Caco-2 (cell line): ENCODE data around the gene C1orf21. TPM values are rescaled to one million over a fixed set of nuclear protein-coding genes. Genes with fewer than 3 reads are reported as not detected.

Experiments used
- BruUV-seq: library from RNA; stranded (reverse); fragments of 400-500 nt; replicated peaks from 2 replicates; lab custom pipeline; 2021; lab: Mats Ljungman, UMichigan
- CTCF ChIA-PET: fragments of 300-600 bp; sonication (Branson Sonifier 250); formaldehyde crosslinking; loops from one replicate; lab custom pipeline; 2022; ENCODE audit warnings: antibody characterized with exemption; lab: Charles Lee
- POLR2A ChIA-PET: fragments of 300-600 bp; sonication (Branson Sonifier 250); formaldehyde crosslinking; loops from one replicate; lab custom pipeline; 2022; ENCODE audit warnings: antibody characterized with exemption; lab: Charles Lee
- DNase-seq, 2 experiments: peaks; one replicate each; pipeline versions ENCODE4 v3.0.0 to v3.0.0-alpha.2; 2020 to 2022
- H3K27me3 ChIP-seq: replicated peaks from 2 replicates; pipeline ENCODE4 v1.6.0; 2011; ENCODE audit warnings: low read length; ENCODE audit not compliant: control insufficient read depth, insufficient read depth
- H3K36me3 ChIP-seq: 2 replicates; pipeline ENCODE4 v1.5.1; 2011; ENCODE audit warnings: low read length; ENCODE audit not compliant: control insufficient read depth, insufficient read depth
- H3K4me1 ChIP-seq: fragments of 250-450 bp; sonication (Bioruptor Pico); 2 replicates; pipeline ENCODE4 v1.5.1; 2020; ENCODE audit warnings: mild to moderate bottlenecking
- H3K4me3 ChIP-seq: 2 replicates; pipeline ENCODE4 v1.5.1; 2011; ENCODE audit warnings: low read depth, mild to moderate bottlenecking, control low read depth, low read length
- H3K9me3 ChIP-seq: fragments of 250-450 bp; sonication (Bioruptor Pico); 2 replicates; pipeline ENCODE4 v1.5.1; 2020; ENCODE audit warnings: mild to moderate bottlenecking, moderate library complexity
- H3K27ac Mint-ChIP-seq: one replicate; pipeline ENCODE4 v1.8.0; 2022; ENCODE audit warnings: mixed read lengths; ENCODE audit not compliant: unreplicated experiment
- H3K27me3 Mint-ChIP-seq: one replicate; pipeline ENCODE4 v1.8.0; 2022; ENCODE audit warnings: mixed read lengths; ENCODE audit not compliant: insufficient read depth, unreplicated experiment
- H3K36me3 Mint-ChIP-seq: one replicate; pipeline ENCODE4 v1.8.0; 2022; ENCODE audit warnings: mild to moderate bottlenecking, mixed read lengths; ENCODE audit not compliant: insufficient read depth, unreplicated experiment
- H3K4me1 Mint-ChIP-seq: one replicate; pipeline ENCODE4 v1.8.0; 2022; ENCODE audit warnings: low read depth, mixed read lengths; ENCODE audit not compliant: unreplicated experiment
- H3K4me3 Mint-ChIP-seq: one replicate; pipeline ENCODE4 v1.8.0; 2022; ENCODE audit warnings: mild to moderate bottlenecking, moderate library complexity, mixed read lengths; ENCODE audit not compliant: unreplicated experiment
- H3K9me3 Mint-ChIP-seq: one replicate; pipeline ENCODE4 v1.8.0; 2022; ENCODE audit warnings: mixed read lengths; ENCODE audit not compliant: unreplicated experiment
- intact Hi-C: fragments of 100-400 bp; cut with micrococcal nuclease; formaldehyde crosslinking; loops from one replicate; pipeline ENCODE4 v1.10.0; 2022; ENCODE audit not compliant: unreplicated experiment
- total RNA-seq: library from RNA; stranded (reverse); gene quantifications from 2 replicates; pipeline ENCODE4 v1.2.3, GENCODE V29; 2022
- TF ChIP-seq, protein P1 (sequence below), 2 experiments: fragments of 200-600 bp in 1 of 2; IDR thresholded peaks; 1 replicate in 1 of 2; 2 replicates in 1 of 2; pipeline versions ENCODE4 v1.5.1 to v1.8.0; 2011 to 2022; ENCODE audit warnings: antibody characterized with exemption in 1 of 2, control low read depth in 1 of 2, inconsistent platforms in 1 of 2, low read depth in 1 of 2, low read length in 1 of 2, mild to moderate bottlenecking in 1 of 2, moderate library complexity in 1 of 2; ENCODE audit not compliant: insufficient read depth in 1 of 2, severe bottlenecking in 1 of 2, unreplicated experiment in 1 of 2

Gene C1orf21
- total RNA-seq, 1 experiment from 2014 or later: 0.82 TPM

DNA sequence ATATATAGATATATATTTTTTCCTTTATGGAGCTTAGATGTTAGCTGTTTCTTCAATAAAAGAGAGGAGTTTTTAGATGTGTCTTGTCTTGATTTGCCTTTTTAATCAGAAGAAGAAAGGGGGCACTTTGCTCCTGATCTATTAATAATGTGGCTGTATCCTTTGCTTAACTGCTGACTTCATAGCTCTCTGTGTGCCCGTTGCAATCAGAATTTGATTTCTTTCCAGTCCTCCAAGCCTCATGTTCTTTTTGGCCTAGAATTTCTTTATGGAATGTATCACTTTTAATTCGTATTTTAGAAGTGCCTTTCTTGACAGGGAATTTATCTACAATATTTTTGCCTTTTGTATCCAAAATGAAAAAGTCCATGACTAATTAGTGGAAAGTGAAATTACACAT lies 85.3 kb downstream of the C1orf21 start:
- no peaks in the 10 kb centered on the region for H3K9me3 Mint-ChIP-seq
- CTCF ChIA-PET: no interaction called here

DNA sequence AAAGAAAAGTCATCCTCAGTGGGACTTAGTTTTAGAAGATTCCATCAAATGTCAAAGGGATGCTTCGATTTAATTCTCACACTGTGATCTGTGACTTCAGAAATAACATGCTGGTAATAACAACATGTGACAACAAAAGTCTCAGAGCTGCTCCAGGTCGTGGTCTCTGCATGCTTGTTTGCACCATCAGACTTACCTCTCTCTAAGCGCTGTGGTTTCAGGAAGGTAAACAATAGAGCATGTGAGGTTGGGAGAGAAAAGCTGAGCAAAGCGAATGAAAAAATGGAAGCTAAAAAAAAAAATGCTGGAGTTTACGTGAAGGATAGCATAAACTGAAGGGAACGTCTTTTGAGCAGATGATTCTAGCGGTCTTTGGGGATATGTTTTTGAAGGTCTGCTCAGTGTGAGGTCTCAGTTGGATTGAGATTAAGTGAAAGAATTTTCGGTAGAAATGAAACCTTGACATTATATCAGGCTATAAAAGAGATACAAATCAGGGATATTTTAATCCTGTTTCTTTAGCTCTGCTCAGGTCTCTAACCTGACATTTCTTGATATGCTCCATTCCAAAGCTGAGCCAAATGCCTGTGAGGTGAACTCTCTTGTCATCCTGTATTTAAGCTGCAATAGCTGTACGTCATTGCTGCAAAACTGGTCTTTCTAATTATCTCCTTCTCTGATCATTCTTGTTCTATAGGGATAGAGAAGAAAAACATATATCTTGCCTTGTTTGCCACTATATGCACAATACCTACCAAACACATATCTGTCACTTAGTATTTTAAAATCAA lies 86.5 kb downstream of the C1orf21 start:
- H3K27ac Mint-ChIP-seq: no peak overlapping the region
- H3K36me3 ChIP-seq: no peaks in the 10 kb centered on the region
- H3K4me3 ChIP-seq: no peak overlapping the region
- intact Hi-C loops: no loop called here
- H3K9me3 Mint-ChIP-seq: no peaks in the 10 kb centered on the region
- POLR2A ChIA-PET: no interaction called here
- TF ChIP-seq, protein P1, sequence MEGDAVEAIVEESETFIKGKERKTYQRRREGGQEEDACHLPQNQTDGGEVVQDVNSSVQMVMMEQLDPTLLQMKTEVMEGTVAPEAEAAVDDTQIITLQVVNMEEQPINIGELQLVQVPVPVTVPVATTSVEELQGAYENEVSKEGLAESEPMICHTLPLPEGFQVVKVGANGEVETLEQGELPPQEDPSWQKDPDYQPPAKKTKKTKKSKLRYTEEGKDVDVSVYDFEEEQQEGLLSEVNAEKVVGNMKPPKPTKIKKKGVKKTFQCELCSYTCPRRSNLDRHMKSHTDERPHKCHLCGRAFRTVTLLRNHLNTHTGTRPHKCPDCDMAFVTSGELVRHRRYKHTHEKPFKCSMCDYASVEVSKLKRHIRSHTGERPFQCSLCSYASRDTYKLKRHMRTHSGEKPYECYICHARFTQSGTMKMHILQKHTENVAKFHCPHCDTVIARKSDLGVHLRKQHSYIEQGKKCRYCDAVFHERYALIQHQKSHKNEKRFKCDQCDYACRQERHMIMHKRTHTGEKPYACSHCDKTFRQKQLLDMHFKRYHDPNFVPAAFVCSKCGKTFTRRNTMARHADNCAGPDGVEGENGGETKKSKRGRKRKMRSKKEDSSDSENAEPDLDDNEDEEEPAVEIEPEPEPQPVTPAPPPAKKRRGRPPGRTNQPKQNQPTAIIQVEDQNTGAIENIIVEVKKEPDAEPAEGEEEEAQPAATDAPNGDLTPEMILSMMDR (IDR thresholded peaks at IDR 0.05; ENCODE audit: insufficient read depth in 1 of 2, low read depth in 1 of 2, low read length in 1 of 2, severe bottlenecking in 1 of 2, unreplicated experiment in 1 of 2): no peak
- H3K4me1 Mint-ChIP-seq: no peaks in the 10 kb centered on the region
- peaks cover 5% of the 10 kb centered on the region for H3K27me3 Mint-ChIP-seq
- no peaks in the 10 kb centered on the region for H3K4me1 ChIP-seq
- CTCF ChIA-PET: no interaction called here
- DNase-seq: no peak
- H3K9me3 ChIP-seq: no peaks in the 10 kb centered on the region
- H3K36me3 Mint-ChIP-seq: no peaks in the 10 kb centered on the region
- H3K4me3 Mint-ChIP-seq: no peak overlapping the region
- H3K27me3 ChIP-seq: no peaks in the 10 kb centered on the region
- BruUV-seq: no TSS peak

More for the DNA sequence above, 85.3 kb downstream of the C1orf21 start:
- no peak overlapping the region for H3K4me3 Mint-ChIP-seq
- intact Hi-C loops: no loop called here
- no peaks in the 10 kb centered on the region for H3K4me1 Mint-ChIP-seq
- H3K27ac Mint-ChIP-seq: no peak overlapping the region
- Histone ChIP-seq H3K9me3 (no peaks in the 10 kb centered on the region), H3K27me3 (no peaks in the 10 kb centered on the region), H3K4me1 (no peaks in the 10 kb centered on the region), H3K4me3 (no peak overlapping the region), H3K36me3 (no peaks in the 10 kb centered on the region)
- peaks cover 13% of the 10 kb centered on the region for H3K27me3 Mint-ChIP-seq
- no peaks in the 10 kb centered on the region for H3K36me3 Mint-ChIP-seq
- no peak for DNase-seq
- TF ChIP-seq, protein P1 (IDR thresholded peaks at IDR 0.05; ENCODE audit: insufficient read depth in 1 of 2, low read depth in 1 of 2, low read length in 1 of 2, severe bottlenecking in 1 of 2, unreplicated experiment in 1 of 2): no peak
- BruUV-seq: no TSS peak
- POLR2A ChIA-PET: no interaction called here

GRCh38 chr1:184476187-184476586 lies 89.4 kb downstream of the C1orf21 start:
- H3K4me3 ChIP-seq: no peak overlapping the region
- BruUV-seq: no TSS peak
- Mint-ChIP-seq H3K9me3 (no peaks in the 10 kb centered on the region), H3K27ac (no peak overlapping the region), H3K4me3 (no peak overlapping the region), H3K27me3 (peaks cover 5% of the 10 kb centered on the region), H3K4me1 (no peaks in the 10 kb centered on the region), H3K36me3 (no peaks in the 10 kb centered on the region)
- H3K36me3 ChIP-seq: no peaks in the 10 kb centered on the region
- POLR2A ChIA-PET: no interaction called here
- intact Hi-C loops: no loop called here
- CTCF ChIA-PET: no interaction called here
- peaks cover 5% of the 10 kb centered on the region; the same call in 1 of the 2 replicates for H3K9me3 ChIP-seq
- TF ChIP-seq, protein P1 (IDR thresholded peaks at IDR 0.05; ENCODE audit: insufficient read depth in 1 of 2, low read depth in 1 of 2, low read length in 1 of 2, severe bottlenecking in 1 of 2, unreplicated experiment in 1 of 2): no peak
- DNase-seq: no peak
- H3K4me1 ChIP-seq: no peaks in the 10 kb centered on the region
- no peaks in the 10 kb centered on the region for H3K27me3 ChIP-seq
